ENCODE data around the gene ABCA13.

GRCh38 chr7:48148311-48148710, 22.9 kb upstream of the ABCA13 start:
- TF ChIP-seq, protein P1, sequence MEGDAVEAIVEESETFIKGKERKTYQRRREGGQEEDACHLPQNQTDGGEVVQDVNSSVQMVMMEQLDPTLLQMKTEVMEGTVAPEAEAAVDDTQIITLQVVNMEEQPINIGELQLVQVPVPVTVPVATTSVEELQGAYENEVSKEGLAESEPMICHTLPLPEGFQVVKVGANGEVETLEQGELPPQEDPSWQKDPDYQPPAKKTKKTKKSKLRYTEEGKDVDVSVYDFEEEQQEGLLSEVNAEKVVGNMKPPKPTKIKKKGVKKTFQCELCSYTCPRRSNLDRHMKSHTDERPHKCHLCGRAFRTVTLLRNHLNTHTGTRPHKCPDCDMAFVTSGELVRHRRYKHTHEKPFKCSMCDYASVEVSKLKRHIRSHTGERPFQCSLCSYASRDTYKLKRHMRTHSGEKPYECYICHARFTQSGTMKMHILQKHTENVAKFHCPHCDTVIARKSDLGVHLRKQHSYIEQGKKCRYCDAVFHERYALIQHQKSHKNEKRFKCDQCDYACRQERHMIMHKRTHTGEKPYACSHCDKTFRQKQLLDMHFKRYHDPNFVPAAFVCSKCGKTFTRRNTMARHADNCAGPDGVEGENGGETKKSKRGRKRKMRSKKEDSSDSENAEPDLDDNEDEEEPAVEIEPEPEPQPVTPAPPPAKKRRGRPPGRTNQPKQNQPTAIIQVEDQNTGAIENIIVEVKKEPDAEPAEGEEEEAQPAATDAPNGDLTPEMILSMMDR (optimal IDR thresholded peaks at IDR 0.05 in 1 of 3, IDR thresholded peaks at IDR 0.05 in 1 of 3, conservative IDR thresholded peaks at IDR 0.05 in 1 of 3; ENCODE audit: extremely low read depth in 1 of 3, insufficient read depth in 2 of 3, low read length in 3 of 3), result no peak
- no peak for TF ChIP-seq EZH2 (IDR thresholded peaks at IDR 0.05; ENCODE audit: low read length)
